HepG2 (cell line): ENCODE results near the gene GPR15. TPM values are rescaled to one million over a fixed set of nuclear protein-coding genes. Genes with fewer than 3 reads are reported as not detected.

Source experiments
- ELF4 ChIP-seq: sonication (generic); formaldehyde crosslinking; IDR thresholded peaks from 2 replicates; pipeline ENCODE4 v1.5.0; 2020; ENCODE audit warnings: missing genetic modification reagents, mild to moderate bottlenecking, moderate library complexity, borderline replicate concordance
- GATAD2A ChIP-seq: IDR thresholded peaks from 2 replicates; pipeline ENCODE4 v1.6.1; 2016
- HDAC1 ChIP-seq: sonication (generic); formaldehyde crosslinking; IDR thresholded peaks from 2 replicates; pipeline ENCODE4 v1.5.1; 2020; ENCODE audit warnings: mild to moderate bottlenecking, missing genetic modification reagents
- KDM4B ChIP-seq: sonication (generic); formaldehyde crosslinking; IDR thresholded peaks from 2 replicates; pipeline ENCODE4 v1.4.0; 2020; ENCODE audit warnings: missing genetic modification reagents
- LCORL ChIP-seq, 2 experiments: fragments of 450-650 bp in 1 of 2; sonication (generic) in 1 of 2; formaldehyde crosslinking in 1 of 2; IDR thresholded peaks; 2 replicates each; pipeline versions ENCODE4 v1.5.0 to v1.6.1; 2017 to 2020; ENCODE audit warnings: antibody characterized with exemption in 1 of 2, missing genetic modification reagents in 1 of 2
- MEIS2 ChIP-seq: sonication (generic); formaldehyde crosslinking; IDR thresholded peaks from 2 replicates; pipeline ENCODE4 v1.9.0; 2021; ENCODE audit warnings: mild to moderate bottlenecking, missing genetic modification reagents
- PRPF4 ChIP-seq: fragments of 200-400 bp; formaldehyde crosslinking; IDR thresholded peaks from 2 replicates; pipeline ENCODE4 v1.6.1; 2016; ENCODE audit warnings: low read length, low read depth; ENCODE audit not compliant: poor library complexity, severe bottlenecking
- REPIN1 ChIP-seq: sonication (generic); formaldehyde crosslinking; IDR thresholded peaks from 2 replicates; pipeline ENCODE4 v1.8.0; 2022; ENCODE audit warnings: missing genetic modification reagents, low read depth, mild to moderate bottlenecking, borderline replicate concordance
- SIN3A ChIP-seq: IDR thresholded peaks from 2 replicates; pipeline ENCODE4 v1.6.1; 2011; ENCODE audit warnings: low read depth, mild to moderate bottlenecking, control low read depth, low read length, borderline replicate concordance
- SOX13 ChIP-seq, 3 experiments: fragments of 450-650 bp in 1 of 3; sonication (generic) in 1 of 3; formaldehyde crosslinking in 1 of 3; IDR thresholded peaks in 2 of 3; conservative IDR thresholded peaks in 1 of 3; 2 replicates each; pipeline versions ENCODE4 v1.5.0 to v1.6.1; 2016 to 2020; ENCODE audit warnings: antibody characterized with exemption in 1 of 3, mild to moderate bottlenecking in 1 of 3, missing compliant biosample characterization in 1 of 3, missing genetic modification reagents in 1 of 3, moderate library complexity in 1 of 3
- SOX5 ChIP-seq: IDR thresholded peaks from 2 replicates; pipeline ENCODE4 v1.6.1; 2016; ENCODE audit warnings: borderline replicate concordance
- ZNF251 ChIP-seq: sonication (generic); formaldehyde crosslinking; IDR thresholded peaks from 2 replicates; pipeline ENCODE4 v1.9.0; 2021; ENCODE audit warnings: mild to moderate bottlenecking, missing genetic modification reagents
- ZNF333 ChIP-seq: sonication (generic); formaldehyde crosslinking; IDR thresholded peaks from 2 replicates; pipeline ENCODE4 v1.4.0; 2020; ENCODE audit warnings: mild to moderate bottlenecking, missing genetic modification reagents, borderline replicate concordance
- ZNF501 ChIP-seq: sonication (generic); formaldehyde crosslinking; IDR thresholded peaks from 2 replicates; pipeline ENCODE4 v1.5.1; 2020; ENCODE audit warnings: mild to moderate bottlenecking, moderate library complexity, missing genetic modification reagents
- ZNF567 ChIP-seq: sonication (generic); formaldehyde crosslinking; IDR thresholded peaks from 2 replicates; pipeline ENCODE4 v1.8.1; 2023; ENCODE audit warnings: mild to moderate bottlenecking, missing genetic modification reagents, borderline replicate concordance
- ZNF749 ChIP-seq: sonication (generic); formaldehyde crosslinking; IDR thresholded peaks from 2 replicates; pipeline ENCODE4 v1.8.0; 2022; ENCODE audit warnings: mild to moderate bottlenecking, missing genetic modification reagents, moderate library complexity, borderline replicate concordance
- ZNF766 ChIP-seq: sonication (generic); formaldehyde crosslinking; IDR thresholded peaks from 2 replicates; pipeline ENCODE4 v1.5.0; 2020; ENCODE audit warnings: missing genetic modification reagents, borderline replicate concordance
- polyA plus RNA-seq, 8 experiments: library from polyadenylated mRNA; depleted of rRNA in 3 of 8; stranded (reverse) in 7 of 8; unstranded in 1 of 8; fragments of >200 nt; fragmentation: Illumina TruSeq in 4 of 8; extraction: Trizol in 4 of 8; gene quantifications; 2 replicates each; pipeline versions ENCODE4 v1.2.1 to v1.2.3, GENCODE V29; 2011 to 2016; ENCODE audit warnings: low read depth in 4 of 8, missing spikeins in 1 of 8, mixed read lengths in 1 of 8; ENCODE audit not compliant: insufficient read depth in 1 of 8
- total RNA-seq, 5 experiments: library from RNA; depleted of rRNA; stranded (reverse); fragments of >200 nt; fragmentation: Illumina TruSeq; extraction: Trizol; gene quantifications; 2 replicates each; pipeline ENCODE4 v1.2.3, GENCODE V29; 2016; ENCODE audit warnings: low read depth in 1 of 5
- TF ChIP-seq, protein P1 (sequence below): sonication (generic); formaldehyde crosslinking; IDR thresholded peaks from 2 replicates; pipeline ENCODE4 v1.4.0; 2020; ENCODE audit warnings: missing genetic modification reagents
- TF ChIP-seq, protein P2 (sequence below): sonication (generic); formaldehyde crosslinking; IDR thresholded peaks from 2 replicates; pipeline ENCODE4 v1.8.0; 2022; ENCODE audit warnings: mild to moderate bottlenecking, missing genetic modification reagents

Gene GPR15
- total and polyA plus RNA-seq, 2 of the 13 experiments (the other 11 are each of a cell fraction or from before 2014, with no cell fraction given) = not detected

DNA sequence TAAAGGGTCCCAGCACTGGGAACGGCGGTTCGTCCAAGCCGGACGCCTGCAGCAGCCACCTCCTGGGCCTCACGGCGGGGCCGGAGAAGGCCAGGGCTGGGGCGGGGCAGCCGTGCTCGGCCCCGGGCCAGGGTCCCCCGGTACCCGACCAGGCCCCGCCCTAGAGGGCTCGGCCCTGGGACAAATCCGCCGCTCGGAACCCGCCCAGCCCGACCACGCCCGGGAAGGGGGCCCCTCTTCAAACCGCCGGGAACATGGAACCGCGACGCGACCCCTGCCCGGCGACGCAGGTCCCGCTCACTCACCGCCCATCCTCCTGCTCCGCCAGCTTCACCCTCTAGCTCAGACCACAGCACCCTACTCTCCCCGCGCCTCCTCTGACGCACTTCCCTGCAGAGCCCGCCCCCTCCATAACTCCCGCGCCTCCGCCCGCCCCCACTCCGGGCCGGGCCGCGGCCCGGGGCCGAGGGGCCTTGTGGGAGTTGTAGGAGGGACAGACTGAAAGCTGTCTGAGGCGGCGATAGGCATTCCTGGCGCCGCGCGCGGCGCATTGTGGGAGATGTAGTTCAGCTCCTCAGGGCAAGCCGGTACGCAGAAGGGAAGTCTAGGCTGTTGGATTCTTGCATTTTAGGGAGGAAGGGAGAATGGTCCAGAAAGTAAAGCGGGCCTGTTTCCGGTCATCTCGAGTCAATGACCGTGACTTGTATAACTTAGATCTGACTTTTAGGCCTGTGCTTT is 9.1 kb upstream of the GPR15 start, which contains the start of gene CLDND1 (continued):
- peak; percentile 35; the same call in 1 of the 2 replicates for TF ChIP-seq ZNF501 (CRISPR knock-in tag)
- TF ChIP-seq HDAC1 (CRISPR knock-in tag) = peak; percentile 59; the same call in 1 of the 2 replicates
- no peak for TF ChIP-seq MEIS2 (CRISPR knock-in tag)
- TF ChIP-seq PRPF4 = no peak
- TF ChIP-seq KDM4B (CRISPR knock-in tag) = no peak; the same call in 1 of the 2 replicates
- no peak for TF ChIP-seq SOX13 (IDR thresholded peaks at IDR 0.05)
- TF ChIP-seq SOX13 (CRISPR knock-in tag; conservative IDR thresholded peaks at IDR 0.05 in 1 of 2, IDR thresholded peaks at IDR 0.05 in 1 of 2) = no peak
- TF ChIP-seq SOX5 (CRISPR knock-in tag) = peak; percentile 13; the same call in 1 of the 2 replicates
- TF ChIP-seq, protein P1, sequence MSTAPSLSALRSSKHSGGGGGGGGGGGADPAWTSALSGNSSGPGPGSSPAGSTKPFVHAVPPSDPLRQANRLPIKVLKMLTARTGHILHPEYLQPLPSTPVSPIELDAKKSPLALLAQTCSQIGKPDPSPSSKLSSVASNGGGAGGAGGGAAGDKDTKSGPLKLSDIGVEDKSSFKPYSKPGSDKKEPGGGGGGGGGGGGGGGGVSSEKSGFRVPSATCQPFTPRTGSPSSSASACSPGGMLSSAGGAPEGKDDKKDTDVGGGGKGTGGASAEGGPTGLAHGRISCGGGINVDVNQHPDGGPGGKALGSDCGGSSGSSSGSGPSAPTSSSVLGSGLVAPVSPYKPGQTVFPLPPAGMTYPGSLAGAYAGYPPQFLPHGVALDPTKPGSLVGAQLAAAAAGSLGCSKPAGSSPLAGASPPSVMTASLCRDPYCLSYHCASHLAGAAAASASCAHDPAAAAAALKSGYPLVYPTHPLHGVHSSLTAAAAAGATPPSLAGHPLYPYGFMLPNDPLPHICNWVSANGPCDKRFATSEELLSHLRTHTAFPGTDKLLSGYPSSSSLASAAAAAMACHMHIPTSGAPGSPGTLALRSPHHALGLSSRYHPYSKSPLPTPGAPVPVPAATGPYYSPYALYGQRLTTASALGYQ = no peak
- peak; percentile 72; the same call in 1 of the 2 replicates for TF ChIP-seq SIN3A
- TF ChIP-seq, protein P2, sequence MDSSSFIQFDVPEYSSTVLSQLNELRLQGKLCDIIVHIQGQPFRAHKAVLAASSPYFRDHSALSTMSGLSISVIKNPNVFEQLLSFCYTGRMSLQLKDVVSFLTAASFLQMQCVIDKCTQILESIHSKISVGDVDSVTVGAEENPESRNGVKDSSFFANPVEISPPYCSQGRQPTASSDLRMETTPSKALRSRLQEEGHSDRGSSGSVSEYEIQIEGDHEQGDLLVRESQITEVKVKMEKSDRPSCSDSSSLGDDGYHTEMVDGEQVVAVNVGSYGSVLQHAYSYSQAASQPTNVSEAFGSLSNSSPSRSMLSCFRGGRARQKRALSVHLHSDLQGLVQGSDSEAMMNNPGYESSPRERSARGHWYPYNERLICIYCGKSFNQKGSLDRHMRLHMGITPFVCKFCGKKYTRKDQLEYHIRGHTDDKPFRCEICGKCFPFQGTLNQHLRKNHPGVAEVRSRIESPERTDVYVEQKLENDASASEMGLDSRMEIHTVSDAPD (CRISPR knock-in tag) = peak; percentile 20; the same call in 1 of the 2 replicates
- no peak for TF ChIP-seq ZNF749
- no peak for TF ChIP-seq REPIN1 (CRISPR knock-in tag)
- no peak for TF ChIP-seq GATAD2A (CRISPR knock-in tag)
- no peak for TF ChIP-seq ZNF567 (CRISPR knock-in tag)
- no peak for TF ChIP-seq ZNF251
- no peak for TF ChIP-seq ZNF766 (CRISPR knock-in tag)
- no peak for TF ChIP-seq LCORL (IDR thresholded peaks at IDR 0.05)
- no peak for TF ChIP-seq LCORL (CRISPR knock-in tag; IDR thresholded peaks at IDR 0.05)
- no peak for TF ChIP-seq ELF4 (CRISPR knock-in tag)
- TF ChIP-seq ZNF333 = no peak
- TF ChIP-seq, all 625 proteins: peak for 187
